ENCODE data around the gene NTSR2.

Gene NTSR2

GRCh38 chr2:11612553-11613215 lies 57.3 kb downstream of the NTSR2 start:
- no peak overlapping the region for H3K4me3 ChIP-seq (ENCODE audit: low read length)
- TF ChIP-seq CTCF (conservative IDR thresholded peaks at IDR 0.05; ENCODE audit: low read length): no peak
- DNase-seq (ENCODE audit: low read depth): no peak

GRCh38 chr2:11611251-11611650 lies 58.7 kb downstream of the NTSR2 start:
- no peak overlapping the region for H3K4me3 ChIP-seq (ENCODE audit: low read length)
- no peak for DNase-seq (ENCODE audit: low read depth)
- no peak for TF ChIP-seq CTCF (conservative IDR thresholded peaks at IDR 0.05; ENCODE audit: low read length)

GRCh38 chr2:11610624-11611242 lies 59.3 kb downstream of the NTSR2 start:
- TF ChIP-seq CTCF (conservative IDR thresholded peaks at IDR 0.05; ENCODE audit: low read length): no peak
- H3K4me3 ChIP-seq (ENCODE audit: low read length): no peak overlapping the region
- no peak for DNase-seq (ENCODE audit: low read depth)
